Endothelial cell of umbilical vein (primary cell): ENCODE data around the gene PRKACB. TPM values are rescaled to one million over a fixed set of nuclear protein-coding genes. Genes with fewer than 3 reads are reported as not detected.
A peak's percentile ranks its signal among the peaks of the same experiment; 100 is the strongest.

Experiments used
- BruUV-seq: library from RNA; stranded (reverse); fragments of 400-500 nt; replicated peaks from 2 replicates; lab custom pipeline; 2021; lab: Mats Ljungman, UMichigan
- CTCF ChIA-PET: fragments of 300-600, 350-600 bp; sonication (Branson Sonifier 250); formaldehyde crosslinking; loops from one replicate; lab custom pipeline; 2021; ENCODE audit warnings: antibody characterized with exemption, inconsistent platforms; lab: Charles Lee
- POLR2A ChIA-PET: fragments of 300-600, 350-600 bp; sonication (Branson Sonifier 250); formaldehyde crosslinking; loops from one replicate; lab custom pipeline; 2021; ENCODE audit warnings: antibody characterized with exemption, inconsistent platforms; lab: Charles Lee
- DNase-seq: peaks from one replicate; pipeline ENCODE4 v3.0.0-alpha.2; 2011; ENCODE audit warnings: low read depth, low spot score
- FAIRE-seq: peaks from 2 replicates; lab custom pipeline; 2011; peaks lifted over from hg19 to GRCh38; lab: Jason Lieb, UNC
- H2AFZ ChIP-seq: 2 replicates; pipeline ENCODE4 v1.6.0; 2012; ENCODE audit warnings: low read depth, low read length, control low read depth, inconsistent platforms
- H3K27ac ChIP-seq: 2 replicates; pipeline ENCODE4 v1.5.1; 2011; ENCODE audit warnings: low read depth, mild to moderate bottlenecking, control low read depth, low read length, moderate library complexity; ENCODE audit not compliant: insufficient read depth
- H3K27me3 ChIP-seq, 2 experiments: 2 replicates each; pipeline versions ENCODE4 v1.6.0 to v1.6.1; 2011; ENCODE audit warnings: low read length in 2 of 2, mixed read lengths in 1 of 2; ENCODE audit not compliant: control insufficient read depth in 2 of 2, insufficient read depth in 2 of 2
- H3K36me3 ChIP-seq, 2 experiments: 2 replicates in 1 of 2; 3 replicates in 1 of 2; pipeline ENCODE4 v1.5.1; 2011; ENCODE audit warnings: low read length in 2 of 2, mild to moderate bottlenecking in 1 of 2, moderate library complexity in 1 of 2; ENCODE audit not compliant: control insufficient read depth in 2 of 2, insufficient read depth in 2 of 2; ENCODE audit errors: extremely low read depth in 1 of 2
- H3K4me1 ChIP-seq: 3 replicates; pipeline ENCODE4 v1.5.1; 2011; ENCODE audit warnings: mild to moderate bottlenecking, low read length; ENCODE audit not compliant: control insufficient read depth, insufficient read depth; ENCODE audit errors: extremely low read depth
- H3K4me2 ChIP-seq: 2 replicates; pipeline ENCODE4 v1.6.1; 2011; ENCODE audit warnings: low read length, control low read depth, mixed read lengths; ENCODE audit not compliant: insufficient read depth
- H3K4me3 ChIP-seq, 3 experiments: fragments of 200-600 bp in 1 of 3; sonication (generic), shearing (Covaris generic) in 1 of 3; replicated peaks in 1 of 3; 2 replicates each; pipeline ENCODE4 v1.5.1; 2011 to 2016; ENCODE audit warnings: control low read depth in 3 of 3, low read length in 3 of 3, mild to moderate bottlenecking in 2 of 3, inconsistent platforms in 1 of 3, low read depth in 1 of 3, moderate library complexity in 1 of 3; ENCODE audit not compliant: insufficient read depth in 1 of 3
- H3K79me2 ChIP-seq: 2 replicates; pipeline ENCODE4 v1.6.0; 2012; ENCODE audit warnings: low read length, inconsistent platforms; ENCODE audit not compliant: control insufficient read depth, insufficient read depth
- H3K9ac ChIP-seq: replicated peaks from 2 replicates; pipeline ENCODE3; 2011; ENCODE audit warnings: low read length, control low read depth; ENCODE audit not compliant: insufficient read depth; ENCODE audit errors: extremely low read depth
- H3K9me1 ChIP-seq: replicated peaks from 3 replicates; pipeline ENCODE4 v1.6.0; 2011; ENCODE audit warnings: mild to moderate bottlenecking, low read length; ENCODE audit not compliant: control insufficient read depth, insufficient read depth; ENCODE audit errors: extremely low read depth
- H3K9me3 ChIP-seq: replicated peaks from 2 replicates; pipeline ENCODE4 v1.5.1; 2012; ENCODE audit warnings: low read length, inconsistent platforms; ENCODE audit not compliant: control insufficient read depth, insufficient read depth
- H4K20me1 ChIP-seq: replicated peaks from 2 replicates; pipeline ENCODE3; 2011; ENCODE audit warnings: mild to moderate bottlenecking, low read length; ENCODE audit not compliant: control insufficient read depth, insufficient read depth; ENCODE audit errors: extremely low read depth
- EZH2 ChIP-seq: IDR thresholded peaks from 2 replicates; pipeline ENCODE4 v1.6.1; 2012; ENCODE audit warnings: borderline replicate concordance, low read depth, mild to moderate bottlenecking, moderate library complexity, low read length, inconsistent platforms; ENCODE audit not compliant: severe bottlenecking
- FOS ChIP-seq: IDR thresholded peaks from 2 replicates; pipeline ENCODE4 v1.6.1; 2011; ENCODE audit warnings: mild to moderate bottlenecking, low read length, moderate library complexity, borderline replicate concordance; ENCODE audit not compliant: insufficient read depth
- GATA2 ChIP-seq: IDR thresholded peaks from 2 replicates; pipeline ENCODE4 v1.7.0; 2011; ENCODE audit warnings: low read depth, mild to moderate bottlenecking, moderate library complexity, mixed read lengths, low read length; ENCODE audit not compliant: insufficient read length, insufficient read depth
- JUN ChIP-seq: IDR thresholded peaks from 2 replicates; pipeline ENCODE4 v1.6.1; 2011; ENCODE audit warnings: borderline replicate concordance, low read depth; ENCODE audit not compliant: insufficient read length, insufficient read depth
- MAX ChIP-seq: IDR thresholded peaks from 2 replicates; pipeline ENCODE4 v1.6.1; 2011; ENCODE audit not compliant: insufficient read depth, insufficient read length
- MYC ChIP-seq: IDR thresholded peaks from one replicate; pipeline ENCODE4 v1.6.1; 2011; ENCODE audit warnings: mild to moderate bottlenecking, low read depth, low read length
- POLR2A ChIP-seq: IDR thresholded peaks from 2 replicates; pipeline ENCODE4 v1.6.1; 2012; ENCODE audit warnings: low read depth, mild to moderate bottlenecking, control low read depth, low read length
- POLR2AphosphoS5 ChIP-seq: IDR thresholded peaks from 2 replicates; pipeline ENCODE4 v1.6.1; 2012; ENCODE audit warnings: low read depth, mild to moderate bottlenecking, control low read depth, low read length, moderate library complexity; ENCODE audit not compliant: insufficient read depth
- dilution Hi-C: fragments of 300-500 bp; cut with MboI; formaldehyde crosslinking; loops from one replicate; pipeline ENCODE4 v1.15.0; 2019; ENCODE audit warnings: low sequenced_read_pairs; ENCODE audit not compliant: extremely low pct_ligation_motif_present
- intact Hi-C: fragments of 100-400 bp; cut with micrococcal nuclease; formaldehyde crosslinking; loops from one replicate; pipeline ENCODE4 v1.10.0; 2022
- polyA plus RNA-seq, 4 experiments: library from polyadenylated mRNA; depleted of rRNA in 3 of 4; stranded (reverse) in 3 of 4; unstranded in 1 of 4; fragments of >200 nt; gene quantifications; 2 replicates each; pipeline versions ENCODE4 v1.2.1 to v1.2.3, GENCODE V29; 2011 to 2012; ENCODE audit warnings: missing spikeins in 1 of 4
- total RNA-seq: library from RNA; stranded (reverse); gene quantifications from 2 replicates; pipeline ENCODE4 v1.2.3, GENCODE V29; 2021
- TF ChIP-seq, protein P1 (sequence below), 2 donors: IDR thresholded peaks; 1 replicate in 1 of 2; 2 replicates in 1 of 2; pipeline ENCODE4 v1.5.1; 2011; ENCODE audit warnings: low read length in 2 of 2, mild to moderate bottlenecking in 2 of 2, moderate library complexity in 2 of 2, control low read depth in 1 of 2, inconsistent platforms in 1 of 2, low read depth in 1 of 2; ENCODE audit not compliant: insufficient read depth in 1 of 2; ENCODE audit errors: extremely low read depth in 1 of 2

PRKACB gene
- total and polyA plus RNA-seq, 2 donors (not counting 3 experiments of a cell fraction or from before 2014, with no cell fraction given), result 19.1 to 77.5 TPM

DNA sequence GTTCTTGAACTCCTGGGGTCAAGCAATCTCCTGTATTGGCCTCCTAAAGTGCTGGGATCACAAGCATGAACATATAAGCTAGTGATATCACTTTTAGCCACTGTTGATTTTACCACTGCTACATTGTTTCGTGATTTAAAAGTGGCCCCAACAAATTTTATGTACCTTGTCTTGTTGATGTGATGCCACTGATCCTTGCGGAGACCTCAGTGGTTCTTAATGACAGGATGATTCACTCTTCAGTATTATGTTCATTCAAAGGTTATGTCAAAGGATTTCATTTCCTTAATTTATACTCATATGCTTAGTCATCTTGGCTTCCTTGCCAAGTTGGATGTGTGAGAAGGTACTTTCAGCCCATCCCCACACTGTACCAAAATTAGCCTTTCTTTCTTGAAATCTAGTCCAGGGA is 12.1 kb downstream of the PRKACB start:
- Histone ChIP-seq H3K79me2 (peaks cover 83% of the 10 kb centered on the region), H3K36me3 (peaks cover 0 to 2% of the 10 kb centered on the region in 2 experiments), H2AFZ (no peak overlapping the region), H3K9me1 (no peaks in the 10 kb centered on the region), H3K4me1 (peaks cover 17% of the 10 kb centered on the region), H3K27me3 (no peaks in the 10 kb centered on the region), H3K4me3 (no peak overlapping the region), H3K9ac (no peak overlapping the region), H3K27ac (peak overlapping the region; percentile 30), H4K20me1 (peaks cover 2% of the 10 kb centered on the region), H3K4me2 (peak overlapping the region; percentile 23), H3K9me3 (no peaks in the 10 kb centered on the region)
- no TSS peak for BruUV-seq
- TF ChIP-seq POLR2AphosphoS5 (peak; percentile 74), POLR2A (no peak), MAX (no peak), JUN (peak; percentile 93), FOS (peak; percentile 96)
- intact Hi-C loops (loop anchor here (1.0 kb wide), 2 partner anchors 10 to 18 kb away; no protein-coding TSS in a partner anchor), dilution Hi-C loops (no loop called here)
- ChIA-PET CTCF (interaction anchor here (1.1 to 1.2 kb wide), 2 partner anchors 15 to 448 kb away, joined by 4 read pairs; no protein-coding TSS in a partner anchor), POLR2A (no interaction called here)
- DNase-seq, result peak; percentile 89
- FAIRE-seq, result peak; percentile 82

GRCh38 chr1:84159533-84160240 is 15.6 kb downstream of the PRKACB start:
- intact Hi-C loops, result no loop called here
- Histone ChIP-seq H3K27ac (no peak overlapping the region), H3K4me1 (peaks cover 17% of the 10 kb centered on the region), H3K9me3 (no peaks in the 10 kb centered on the region), H3K9me1 (no peaks in the 10 kb centered on the region), H3K4me2 (no peak overlapping the region), H3K79me2 (peaks cover 79% of the 10 kb centered on the region), H3K4me3 (no peak overlapping the region), H3K27me3 (no peaks in the 10 kb centered on the region), H3K36me3 (no peaks in the 10 kb centered on the region), H2AFZ (no peak overlapping the region), H3K9ac (no peak overlapping the region), H4K20me1 (peaks cover 8% of the 10 kb centered on the region)
- FAIRE-seq (no peak), DNase-seq (no peak)
- TF ChIP-seq, protein P1, sequence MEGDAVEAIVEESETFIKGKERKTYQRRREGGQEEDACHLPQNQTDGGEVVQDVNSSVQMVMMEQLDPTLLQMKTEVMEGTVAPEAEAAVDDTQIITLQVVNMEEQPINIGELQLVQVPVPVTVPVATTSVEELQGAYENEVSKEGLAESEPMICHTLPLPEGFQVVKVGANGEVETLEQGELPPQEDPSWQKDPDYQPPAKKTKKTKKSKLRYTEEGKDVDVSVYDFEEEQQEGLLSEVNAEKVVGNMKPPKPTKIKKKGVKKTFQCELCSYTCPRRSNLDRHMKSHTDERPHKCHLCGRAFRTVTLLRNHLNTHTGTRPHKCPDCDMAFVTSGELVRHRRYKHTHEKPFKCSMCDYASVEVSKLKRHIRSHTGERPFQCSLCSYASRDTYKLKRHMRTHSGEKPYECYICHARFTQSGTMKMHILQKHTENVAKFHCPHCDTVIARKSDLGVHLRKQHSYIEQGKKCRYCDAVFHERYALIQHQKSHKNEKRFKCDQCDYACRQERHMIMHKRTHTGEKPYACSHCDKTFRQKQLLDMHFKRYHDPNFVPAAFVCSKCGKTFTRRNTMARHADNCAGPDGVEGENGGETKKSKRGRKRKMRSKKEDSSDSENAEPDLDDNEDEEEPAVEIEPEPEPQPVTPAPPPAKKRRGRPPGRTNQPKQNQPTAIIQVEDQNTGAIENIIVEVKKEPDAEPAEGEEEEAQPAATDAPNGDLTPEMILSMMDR (IDR thresholded peaks at IDR 0.05; ENCODE audit: extremely low read depth in 1 of 2, insufficient read depth in 1 of 2, low read depth in 1 of 2, low read length in 2 of 2), result no peak
- TF ChIP-seq EZH2 (no peak), MAX (no peak), MYC (no peak), FOS (no peak), GATA2 (no peak), POLR2AphosphoS5 (no peak), POLR2A (no peak), JUN (no peak)
- dilution Hi-C loops, result no loop called here
- BruUV-seq, result no TSS peak
- POLR2A ChIA-PET, result no interaction called here
- CTCF ChIA-PET, result no interaction called here
